ENCODE results near the gene SLC66A1.
A peak's percentile ranks its signal among the peaks of the same experiment; 100 is the strongest.

The SLC66A1 gene

DNA sequence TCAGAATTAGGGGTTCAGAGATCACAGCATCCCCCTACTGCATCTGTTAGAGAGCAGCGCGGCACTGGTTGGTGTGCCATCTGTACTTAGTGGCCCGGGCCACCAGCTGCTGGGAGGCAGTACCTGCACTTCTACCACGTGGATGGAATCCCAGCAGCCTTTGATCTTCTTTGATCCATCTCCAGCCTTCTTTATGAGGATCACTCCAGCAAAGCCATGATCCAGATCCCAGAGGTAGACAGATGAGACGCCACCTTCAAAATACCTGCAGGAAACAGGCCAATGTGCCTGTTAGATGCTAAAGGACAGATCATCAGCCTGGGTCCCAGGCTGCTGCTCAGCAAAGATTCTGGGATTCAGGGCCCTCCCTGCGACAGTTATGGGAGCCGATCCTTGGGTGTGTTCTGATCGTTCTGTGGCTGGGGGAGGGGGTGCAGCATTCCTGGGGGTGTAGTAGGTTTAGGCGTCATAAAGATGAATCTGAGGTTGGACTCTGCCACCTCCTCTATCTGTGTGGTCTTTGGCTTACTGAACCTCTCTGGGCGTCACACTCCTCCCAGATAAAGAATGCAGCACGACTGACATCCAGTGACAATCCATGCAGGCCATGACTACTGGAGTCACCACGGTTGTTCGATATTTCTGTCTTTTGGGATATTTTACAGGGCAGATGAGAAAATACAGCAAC lies 45.3 kb downstream of the SLC66A1 start:
- Histone ChIP-seq H3K27me3 (ENCODE audit: insufficient read depth, low read depth, severe bottlenecking) (no peaks in the 10 kb centered on the region), H3K4me3 (ENCODE audit: low read depth, low read length) (no peak overlapping the region), H3K9me3 (ENCODE audit: severe bottlenecking) (no peaks in the 10 kb centered on the region), H3K27ac (no peak overlapping the region), H3K36me3 (peaks cover 30% of the 10 kb centered on the region)
- TF ChIP-seq, protein P1, sequence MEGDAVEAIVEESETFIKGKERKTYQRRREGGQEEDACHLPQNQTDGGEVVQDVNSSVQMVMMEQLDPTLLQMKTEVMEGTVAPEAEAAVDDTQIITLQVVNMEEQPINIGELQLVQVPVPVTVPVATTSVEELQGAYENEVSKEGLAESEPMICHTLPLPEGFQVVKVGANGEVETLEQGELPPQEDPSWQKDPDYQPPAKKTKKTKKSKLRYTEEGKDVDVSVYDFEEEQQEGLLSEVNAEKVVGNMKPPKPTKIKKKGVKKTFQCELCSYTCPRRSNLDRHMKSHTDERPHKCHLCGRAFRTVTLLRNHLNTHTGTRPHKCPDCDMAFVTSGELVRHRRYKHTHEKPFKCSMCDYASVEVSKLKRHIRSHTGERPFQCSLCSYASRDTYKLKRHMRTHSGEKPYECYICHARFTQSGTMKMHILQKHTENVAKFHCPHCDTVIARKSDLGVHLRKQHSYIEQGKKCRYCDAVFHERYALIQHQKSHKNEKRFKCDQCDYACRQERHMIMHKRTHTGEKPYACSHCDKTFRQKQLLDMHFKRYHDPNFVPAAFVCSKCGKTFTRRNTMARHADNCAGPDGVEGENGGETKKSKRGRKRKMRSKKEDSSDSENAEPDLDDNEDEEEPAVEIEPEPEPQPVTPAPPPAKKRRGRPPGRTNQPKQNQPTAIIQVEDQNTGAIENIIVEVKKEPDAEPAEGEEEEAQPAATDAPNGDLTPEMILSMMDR (IDR thresholded peaks at IDR 0.05; ENCODE audit: low read depth, low read length), result no peak
- DNase-seq, result peak; percentile 30

DNA sequence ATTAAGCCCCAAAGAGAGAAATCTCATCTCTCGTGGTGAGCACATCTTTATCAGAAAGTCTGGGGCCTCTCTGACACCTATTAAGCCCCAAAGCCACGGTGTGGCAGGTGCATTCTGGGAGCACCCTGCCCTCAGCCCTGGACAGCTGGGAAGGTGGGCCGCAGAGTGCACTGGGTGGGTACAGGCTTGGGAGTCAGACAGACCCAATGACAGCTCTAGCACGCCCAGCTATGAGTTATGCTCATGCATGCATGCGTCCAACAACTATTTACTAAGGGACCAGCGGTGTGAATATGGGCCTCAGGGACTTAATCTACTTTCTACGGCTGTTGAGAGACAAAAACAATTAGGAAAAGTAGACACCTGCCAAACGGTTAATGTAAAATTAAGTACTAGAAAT lies 46.6 kb downstream of the SLC66A1 start:
- Histone ChIP-seq H3K27me3 (ENCODE audit: insufficient read depth, low read depth, severe bottlenecking) (no peaks in the 10 kb centered on the region), H3K4me3 (ENCODE audit: low read depth, low read length) (no peak overlapping the region), H3K27ac (no peak overlapping the region), H3K36me3 (peaks cover 23% of the 10 kb centered on the region), H3K9me3 (ENCODE audit: severe bottlenecking) (no peaks in the 10 kb centered on the region)
- TF ChIP-seq, protein P1 (IDR thresholded peaks at IDR 0.05; ENCODE audit: low read depth, low read length), result no peak
- no peak for DNase-seq

DNA sequence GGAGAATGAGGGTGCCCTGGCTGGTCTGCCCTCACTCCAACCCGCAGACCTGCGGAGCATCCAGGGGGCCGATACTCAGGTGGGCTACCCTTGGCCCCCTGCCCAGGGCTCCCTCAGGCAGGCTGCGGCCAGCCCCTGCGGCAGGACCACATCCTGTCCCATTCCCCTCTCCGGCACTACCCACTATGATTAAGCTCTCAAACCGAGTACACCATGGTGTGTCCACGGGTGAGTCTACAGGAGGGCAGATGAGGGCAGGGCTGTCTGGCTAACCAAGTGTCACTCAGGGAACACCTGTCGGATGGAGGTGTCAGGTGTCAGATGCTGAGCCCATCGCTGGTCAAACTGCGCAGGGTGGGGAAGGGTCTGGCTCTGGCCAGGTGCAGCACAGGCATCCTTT lies 47.2 kb downstream of the SLC66A1 start:
- Histone ChIP-seq H3K36me3 (peaks cover 17% of the 10 kb centered on the region), H3K27ac (no peak overlapping the region), H3K27me3 (ENCODE audit: insufficient read depth, low read depth, severe bottlenecking) (no peaks in the 10 kb centered on the region), H3K4me3 (ENCODE audit: low read depth, low read length) (no peak overlapping the region), H3K9me3 (ENCODE audit: severe bottlenecking) (no peaks in the 10 kb centered on the region)
- TF ChIP-seq, protein P1 (IDR thresholded peaks at IDR 0.05; ENCODE audit: low read depth, low read length), result no peak
- DNase-seq, result no peak

DNA sequence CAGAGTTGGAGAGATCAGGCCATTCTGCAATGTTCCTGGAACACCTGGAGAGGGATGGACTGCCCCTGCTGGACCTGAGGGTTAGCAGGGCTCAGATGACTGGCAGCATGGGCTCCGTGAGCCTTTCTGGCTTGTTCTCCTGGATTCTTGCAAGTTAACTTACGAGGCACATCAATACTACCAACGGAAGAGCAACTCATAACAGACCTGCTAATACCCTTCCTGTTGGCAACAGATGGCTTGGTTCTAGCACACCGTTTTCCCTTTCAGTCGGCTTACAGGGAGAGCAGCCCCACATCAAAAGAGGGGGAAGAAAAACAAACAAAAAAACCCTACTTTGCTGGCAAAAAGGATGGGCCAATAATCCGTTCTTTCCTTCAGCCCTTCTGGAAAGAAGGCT lies 47.9 kb downstream of the SLC66A1 start:
- Histone ChIP-seq H3K27me3 (ENCODE audit: insufficient read depth, low read depth, severe bottlenecking) (no peaks in the 10 kb centered on the region), H3K27ac (no peak overlapping the region), H3K4me3 (ENCODE audit: low read depth, low read length) (no peak overlapping the region), H3K9me3 (ENCODE audit: severe bottlenecking) (no peaks in the 10 kb centered on the region), H3K36me3 (peaks cover 14% of the 10 kb centered on the region)
- DNase-seq, result peak; percentile 39
- TF ChIP-seq, protein P1 (IDR thresholded peaks at IDR 0.05; ENCODE audit: low read depth, low read length), result no peak

DNA sequence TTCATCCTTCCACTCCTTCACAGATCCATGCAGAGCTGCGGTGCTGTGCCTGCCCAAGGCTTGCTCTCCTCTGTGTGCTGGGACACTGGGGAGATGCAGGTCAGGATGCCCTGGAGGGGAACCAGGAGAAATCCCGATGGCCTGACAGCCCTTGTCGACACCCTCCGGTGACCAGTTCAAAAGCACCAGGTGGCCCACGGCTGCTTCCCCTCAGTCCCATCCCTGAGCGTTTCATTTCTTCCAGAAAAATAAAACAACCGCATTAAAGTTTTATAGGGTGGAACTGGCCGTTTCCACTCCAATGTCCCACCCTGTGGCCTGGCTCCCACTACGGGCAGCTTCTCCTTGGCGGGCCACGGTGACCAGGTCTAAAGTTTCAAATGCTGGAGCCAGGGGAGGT lies 48.3 kb downstream of the SLC66A1 start:
- H3K9me3 ChIP-seq (ENCODE audit: severe bottlenecking), result no peaks in the 10 kb centered on the region
- no peak overlapping the region for H3K4me3 ChIP-seq (ENCODE audit: low read depth, low read length)
- H3K27ac ChIP-seq, result no peak overlapping the region
- H3K27me3 ChIP-seq (ENCODE audit: insufficient read depth, low read depth, severe bottlenecking), result no peaks in the 10 kb centered on the region
- TF ChIP-seq, protein P1 (IDR thresholded peaks at IDR 0.05; ENCODE audit: low read depth, low read length), result no peak
- no peak for DNase-seq
- peaks cover 11% of the 10 kb centered on the region for H3K36me3 ChIP-seq
